Right cardiac atrium (tissue), 5 donors: ENCODE measurements around the gene COX8C. TPM values are rescaled to one million over a fixed set of nuclear protein-coding genes. Genes with fewer than 3 reads are reported as not detected.
"Not testable (repeated sequence)": the region's sequence is repeated elsewhere in the genome, so short reads cannot be mapped to it uniquely, and the experiment has no call there.

Source experiments
- ATAC-seq, 2 donors: fragments of 200-7000 bp; cut with Tn5 transposase; one replicate each; pipeline versions ENCODE4 v1.8.0 to v1.9.1; 2020; ENCODE audit warnings: moderate library complexity in 2 of 2, mild to moderate bottlenecking in 1 of 2
- DNase-seq, 3 donors: peaks; one replicate each; pipeline ENCODE4 v3.0.0-alpha.2; 2020
- H3K27ac ChIP-seq: one replicate; pipeline ENCODE4 v1.5.1; 2013; ENCODE audit warnings: mild to moderate bottlenecking, low read length, control low read depth, moderate library complexity
- H3K27me3 ChIP-seq: one replicate; pipeline ENCODE4 v1.6.1; 2013; ENCODE audit not compliant: control insufficient read depth, insufficient read depth
- H3K4me1 ChIP-seq: one replicate; pipeline ENCODE4 v1.6.1; 2013; ENCODE audit warnings: low read length; ENCODE audit not compliant: control insufficient read depth, insufficient read depth
- H3K4me3 ChIP-seq: one replicate; pipeline ENCODE4 v1.5.1; 2013; ENCODE audit warnings: low read length, control low read depth
- H3K9me3 ChIP-seq: one replicate; pipeline ENCODE4 v1.6.1; 2013; ENCODE audit warnings: low read length; ENCODE audit not compliant: control insufficient read depth
- WGBS: extraction: QIAGEN DNeasy Blood & Tissue Kit; methylation state at CpG from one replicate; pipeline ENCODE4 v1.1.7; 2013; 5-methylcytosine and 5-hydroxymethylcytosine counted together
- intact Hi-C, 4 donors: fragments of 100-400 bp; cut with DNase I; formaldehyde crosslinking; loops; one replicate each; pipeline versions ENCODE4 v1.11.0 to v1.14.0; 2022 to 2023
- polyA plus RNA-seq: library from polyadenylated mRNA; stranded (reverse); fragments of 200-250 nt; gene quantifications from one replicate; pipeline ENCODE4 v1.2.3, GENCODE V29; 2013
- total RNA-seq, 4 donors: library from RNA; stranded (reverse); fragmentation: NEBNext Ultra II Directional; extraction: Animal tissue kit (Norgen Biotek cat#: 25700); gene quantifications; one replicate each; pipeline ENCODE4 v1.2.1, GENCODE V29; 2021
- donor health status: healthy with polysubstance abuse.
- donor health status: DM: no; HTN: yes; CAD: no.
- donor health status: DM: no; HTN: no; CAD: no.
- donor health status: DM: no; HTN: yes; CAD: no; lungs with severe emphysema.
- donor health status: DM: yes; HTN: yes; CAD: no.

Gene COX8C
- total and polyA plus RNA-seq, 5 donors, result 0.32 to 1.1 TPM; not detected in 3

- WGBS, result 45% methylated on average over 1 of the region's 1 CpG
These were observed 34.7 kb downstream of the COX8C start for GRCh38 chr14:93381644-93382043.

GRCh38 chr14:93384256-93384655 is 37.3 kb downstream of the COX8C start:
- H3K27me3 ChIP-seq, H3K9me3 ChIP-seq, H3K4me3 ChIP-seq, intact Hi-C loops, H3K27ac ChIP-seq, H3K4me1 ChIP-seq, DNase-seq, ATAC-seq: not testable (repeated sequence)
- WGBS, result 52% methylated on average over 1 of the region's 1 CpG

More at GRCh38 chr14:93381644-93382043, 34.7 kb downstream of the COX8C start:
- no peak for DNase-seq
- ATAC-seq, result no peak
- Histone ChIP-seq H3K4me1 (no peaks in the 10 kb centered on the region), H3K9me3 (no peaks in the 10 kb centered on the region), H3K4me3 (no peak overlapping the region), H3K27ac (no peak overlapping the region), H3K27me3 (no peaks in the 10 kb centered on the region)
- intact Hi-C loops, result no loop called here

GRCh38 chr14:93395231-93395630 is 48.2 kb downstream of the COX8C start:
- Histone ChIP-seq H3K27ac (no peak overlapping the region), H3K4me1 (no peaks in the 10 kb centered on the region), H3K4me3 (no peak overlapping the region), H3K9me3 (no peaks in the 10 kb centered on the region), H3K27me3 (no peaks in the 10 kb centered on the region)
- ATAC-seq (no peak), DNase-seq (no peak)
- intact Hi-C loops, result no loop called here

- ATAC-seq, result no peak
- no peaks in the 10 kb centered on the region for H3K4me1 ChIP-seq
- intact Hi-C loops, result no loop called here
- 88% methylated on average over 1 of the region's 1 CpG for WGBS
- H3K9me3 ChIP-seq, result no peaks in the 10 kb centered on the region
- H3K4me3 ChIP-seq, result no peak overlapping the region
- no peak overlapping the region for H3K27ac ChIP-seq
- no peak for DNase-seq
- H3K27me3 ChIP-seq, result no peaks in the 10 kb centered on the region
These were observed 49.5 kb downstream of the COX8C start for GRCh38 chr14:93396456-93396855.

Other genes with a start within 250 kb of the COX8C start
- gene ITPK1, start 231.3 kb upstream of the COX8C start, total RNA-seq, result 100 to 1,000 TPM; 113 to 135 (median 129) TPM
- gene ITPK1, start 231.3 kb upstream of the COX8C start, polyA plus RNA-seq, result 78.2 TPM
- gene MOAP1, start 162.3 kb upstream of the COX8C start, total RNA-seq, result 10 to 100 TPM; 46.3 to 63.0 (median 54.8) TPM
- gene MOAP1, start 162.3 kb upstream of the COX8C start, polyA plus RNA-seq, result 45.7 TPM
- gene LYSET, start 161.9 kb upstream of the COX8C start, total RNA-seq, result 10 to 100 TPM; 17.0 to 20.4 (median 18.2) TPM
- 20.5 TPM for gene LYSET, start 161.9 kb upstream of the COX8C start, polyA plus RNA-seq
- 10 to 100 TPM; 10.2 to 17.7 (median 14.1) TPM for gene GON7, start 140.1 kb upstream of the COX8C start, total RNA-seq
- 26.7 TPM for gene GON7, start 140.1 kb upstream of the COX8C start, polyA plus RNA-seq
- 10 to 100 TPM; 19.6 to 20.2 (median 19.9) TPM for gene UBR7, start 139.9 kb upstream of the COX8C start, total RNA-seq
- 14.4 TPM for gene UBR7, start 139.9 kb upstream of the COX8C start, polyA plus RNA-seq
- gene BTBD7, start 14.1 kb upstream of the COX8C start, total RNA-seq, result 10 to 100 TPM; 27.9 to 32.2 (median 30.0) TPM
- gene BTBD7, start 14.1 kb upstream of the COX8C start, polyA plus RNA-seq, result 8.5 TPM
- gene UNC79, start 83.8 kb downstream of the COX8C start, total RNA-seq, result under 1 TPM; 0.21 to 0.40 (median 0.30) TPM
- gene UNC79, start 83.8 kb downstream of the COX8C start, polyA plus RNA-seq, result 0.16 TPM